Bronchial epithelial cell (primary cell): ENCODE results near the gene MIER2. TPM values are rescaled to one million over a fixed set of nuclear protein-coding genes. Genes with fewer than 3 reads are reported as not detected.
"Not testable (repeated sequence)": the region's sequence is repeated elsewhere in the genome, so short reads cannot be mapped to it uniquely, and the experiment has no call there.

Source experiments
- DNase-seq: peaks from one replicate; pipeline ENCODE4 v3.0.0-alpha.2; 2010; ENCODE audit warnings: low read depth
- FAIRE-seq: peaks from 2 replicates; lab custom pipeline; 2011; peaks lifted over from hg19 to GRCh38; lab: Jason Lieb, UNC
- H3K27me3 ChIP-seq: 2 replicates; pipeline ENCODE4 v1.5.1; 2011; ENCODE audit warnings: low read length; ENCODE audit not compliant: control insufficient read depth, insufficient read depth
- H3K36me3 ChIP-seq: 2 replicates; pipeline ENCODE4 v1.5.1; 2011; ENCODE audit warnings: low read length; ENCODE audit not compliant: control insufficient read depth, insufficient read depth
- H3K4me3 ChIP-seq: 2 replicates; pipeline ENCODE4 v1.5.1; 2011; ENCODE audit warnings: mild to moderate bottlenecking, low read depth, low read length, control low read depth
- total RNA-seq: library from RNA; depleted of rRNA; stranded (reverse); fragments of >200 nt; gene quantifications from 2 replicates; pipeline ENCODE4 v1.2.1, GENCODE V29; 2014
- TF ChIP-seq, protein P1 (sequence below): IDR thresholded peaks from 2 replicates; pipeline ENCODE4 v1.5.1; 2011; ENCODE audit warnings: mild to moderate bottlenecking, moderate library complexity, low read length, control low read depth, inconsistent platforms; ENCODE audit not compliant: insufficient read depth, severe bottlenecking

The MIER2 gene
- total RNA-seq, 1 donor from 2014 or later: 19.0 TPM

GRCh38 chr19:390386-391206, 46.0 kb upstream of the MIER2 start:
- FAIRE-seq (no peak), DNase-seq (no peak)
- no peaks in the 10 kb centered on the region for H3K27me3 ChIP-seq
- H3K4me3 ChIP-seq: no peak overlapping the region
- H3K36me3 ChIP-seq: no peaks in the 10 kb centered on the region
- TF ChIP-seq, protein P1, sequence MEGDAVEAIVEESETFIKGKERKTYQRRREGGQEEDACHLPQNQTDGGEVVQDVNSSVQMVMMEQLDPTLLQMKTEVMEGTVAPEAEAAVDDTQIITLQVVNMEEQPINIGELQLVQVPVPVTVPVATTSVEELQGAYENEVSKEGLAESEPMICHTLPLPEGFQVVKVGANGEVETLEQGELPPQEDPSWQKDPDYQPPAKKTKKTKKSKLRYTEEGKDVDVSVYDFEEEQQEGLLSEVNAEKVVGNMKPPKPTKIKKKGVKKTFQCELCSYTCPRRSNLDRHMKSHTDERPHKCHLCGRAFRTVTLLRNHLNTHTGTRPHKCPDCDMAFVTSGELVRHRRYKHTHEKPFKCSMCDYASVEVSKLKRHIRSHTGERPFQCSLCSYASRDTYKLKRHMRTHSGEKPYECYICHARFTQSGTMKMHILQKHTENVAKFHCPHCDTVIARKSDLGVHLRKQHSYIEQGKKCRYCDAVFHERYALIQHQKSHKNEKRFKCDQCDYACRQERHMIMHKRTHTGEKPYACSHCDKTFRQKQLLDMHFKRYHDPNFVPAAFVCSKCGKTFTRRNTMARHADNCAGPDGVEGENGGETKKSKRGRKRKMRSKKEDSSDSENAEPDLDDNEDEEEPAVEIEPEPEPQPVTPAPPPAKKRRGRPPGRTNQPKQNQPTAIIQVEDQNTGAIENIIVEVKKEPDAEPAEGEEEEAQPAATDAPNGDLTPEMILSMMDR: no peak

- TF ChIP-seq, protein P1: no peak
- DNase-seq (no peak), FAIRE-seq (no peak)
- no peak overlapping the region for H3K4me3 ChIP-seq
- no peaks in the 10 kb centered on the region for H3K36me3 ChIP-seq
- no peaks in the 10 kb centered on the region for H3K27me3 ChIP-seq
Measured at GRCh38 chr19:389935-390289, 45.3 kb upstream of the MIER2 start.

DNA sequence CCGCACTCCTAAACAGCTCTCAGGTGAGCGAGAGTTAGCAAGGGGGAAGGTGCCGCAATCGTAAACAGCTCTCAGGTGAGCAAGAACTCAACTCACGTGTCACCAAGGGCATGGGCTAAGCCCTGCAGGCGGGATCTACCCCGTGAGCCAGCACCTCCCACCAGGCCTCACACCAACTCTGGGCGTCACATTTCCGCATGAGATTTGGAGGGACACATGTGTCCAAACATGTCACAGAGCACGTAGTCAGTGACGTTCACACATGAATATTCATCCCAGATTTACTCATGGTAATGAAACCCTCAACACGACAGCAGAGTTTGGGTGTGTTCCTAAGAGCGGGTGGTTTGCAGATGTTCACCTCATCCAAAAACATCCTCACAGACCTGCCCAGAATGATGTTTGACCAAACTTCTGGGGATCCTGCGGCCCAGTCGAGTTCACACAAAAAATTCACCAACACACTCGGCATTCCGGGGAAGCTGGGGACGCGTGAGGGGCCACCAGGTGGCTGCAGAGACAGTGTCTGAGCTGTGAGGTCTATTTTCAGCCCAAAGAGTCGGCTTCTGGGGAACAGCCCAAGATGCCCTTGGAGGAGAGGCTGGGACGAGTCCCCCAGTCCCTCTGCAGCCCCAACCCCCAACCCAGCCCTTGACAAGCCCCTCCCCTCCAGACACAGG, 44.8 kb upstream of the MIER2 start:
- no peak for FAIRE-seq
- no peaks in the 10 kb centered on the region for H3K36me3 ChIP-seq
- no peak overlapping the region for H3K4me3 ChIP-seq
- TF ChIP-seq, protein P1: no peak
- peak; percentile 25 for DNase-seq
- H3K27me3 ChIP-seq: no peaks in the 10 kb centered on the region

GRCh38 chr19:388691-389090, 44.1 kb upstream of the MIER2 start:
- TF ChIP-seq, protein P1: no peak
- no peaks in the 10 kb centered on the region for H3K27me3 ChIP-seq
- H3K36me3 ChIP-seq: no peaks in the 10 kb centered on the region
- no peak overlapping the region for H3K4me3 ChIP-seq
- FAIRE-seq (no peak), DNase-seq (no peak)

DNA sequence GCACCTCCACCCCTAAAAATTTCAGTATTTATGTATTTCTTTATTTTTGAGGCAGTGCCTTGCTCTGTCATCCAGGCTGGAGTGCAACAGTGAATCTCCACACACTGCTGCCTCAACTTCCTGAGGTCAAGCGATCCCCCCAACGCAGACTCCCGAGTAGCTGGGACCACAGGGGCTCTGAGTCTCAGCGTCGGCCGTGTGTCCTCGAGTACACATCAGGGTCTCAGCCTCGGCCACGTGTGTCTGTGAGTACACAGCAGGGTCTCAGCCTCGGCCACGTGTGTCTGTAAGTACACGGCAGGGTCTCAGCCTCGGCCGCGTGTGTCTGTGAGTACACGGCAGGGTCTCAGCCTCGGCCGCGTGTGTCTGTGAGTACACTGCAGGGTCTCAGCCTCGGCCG, 43.2 kb upstream of the MIER2 start:
- FAIRE-seq (no peak), DNase-seq (no peak)
- no peaks in the 10 kb centered on the region for H3K36me3 ChIP-seq
- no peaks in the 10 kb centered on the region for H3K27me3 ChIP-seq
- TF ChIP-seq, protein P1: no peak
- H3K4me3 ChIP-seq: no peak overlapping the region

- peak; percentile 29 for DNase-seq
- not testable (repeated sequence) for FAIRE-seq, H3K36me3 ChIP-seq, H3K4me3 ChIP-seq, H3K27me3 ChIP-seq
Measured at GRCh38 chr19:386632-387301, 42.2 kb upstream of the MIER2 start.

DNA sequence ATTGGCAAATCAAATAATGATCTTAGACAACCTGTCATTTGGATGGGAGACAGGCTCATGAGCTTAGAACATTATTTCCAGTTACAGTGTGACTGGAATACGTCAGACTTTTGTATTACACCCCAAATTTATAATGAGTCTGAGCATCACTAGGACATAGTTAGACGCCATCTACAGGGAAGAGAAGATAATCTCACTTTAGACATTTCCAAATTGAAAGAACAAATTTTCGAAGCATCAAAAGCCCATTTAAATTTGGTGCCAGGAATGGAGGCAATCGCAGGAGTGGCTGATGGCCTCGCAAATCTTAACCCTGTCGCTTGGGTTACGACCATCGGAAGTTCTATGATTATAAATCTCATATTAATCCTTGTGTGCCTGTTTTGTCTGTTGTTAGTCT, 41.6 kb upstream of the MIER2 start:
- not testable (repeated sequence) for H3K36me3 ChIP-seq, FAIRE-seq, H3K27me3 ChIP-seq, H3K4me3 ChIP-seq, DNase-seq
